Left renal cortex interstitium (tissue), 4 donors: ENCODE data around the gene LUZP1. TPM values are rescaled to one million over a fixed set of nuclear protein-coding genes. Genes with fewer than 3 reads are reported as not detected.
"Not testable (repeated sequence)": the region's sequence is repeated elsewhere in the genome, so short reads cannot be mapped to it uniquely, and the experiment has no call there.

Experiments used
- DNase-seq, 4 donors: peaks; one replicate each; pipeline ENCODE4 v3.0.0-alpha.2; 2013; ENCODE audit warnings: low read depth in 4 of 4, low spot score in 2 of 4, missing footprints in 1 of 4
- polyA plus RNA-seq, 4 donors: library from polyadenylated mRNA; unstranded; fragments of 120-200 nt; gene quantifications; one replicate each; pipeline ENCODE4 v1.2.1, GENCODE V29; 2013; ENCODE audit not compliant: insufficient read length in 4 of 4

LUZP1 gene
- 10 to 100 TPM; 30.7 to 35.7 (median 32.1) TPM for polyA plus RNA-seq

GRCh38 chr1:23168445-23169194 is at the start of gene LUZP1:
LUZP1 (minus strand) TSS chr1:23168856.
- DNase-seq: peak in 3 of 4 donors; percentile 75 to 81 (median 79)

DNA sequence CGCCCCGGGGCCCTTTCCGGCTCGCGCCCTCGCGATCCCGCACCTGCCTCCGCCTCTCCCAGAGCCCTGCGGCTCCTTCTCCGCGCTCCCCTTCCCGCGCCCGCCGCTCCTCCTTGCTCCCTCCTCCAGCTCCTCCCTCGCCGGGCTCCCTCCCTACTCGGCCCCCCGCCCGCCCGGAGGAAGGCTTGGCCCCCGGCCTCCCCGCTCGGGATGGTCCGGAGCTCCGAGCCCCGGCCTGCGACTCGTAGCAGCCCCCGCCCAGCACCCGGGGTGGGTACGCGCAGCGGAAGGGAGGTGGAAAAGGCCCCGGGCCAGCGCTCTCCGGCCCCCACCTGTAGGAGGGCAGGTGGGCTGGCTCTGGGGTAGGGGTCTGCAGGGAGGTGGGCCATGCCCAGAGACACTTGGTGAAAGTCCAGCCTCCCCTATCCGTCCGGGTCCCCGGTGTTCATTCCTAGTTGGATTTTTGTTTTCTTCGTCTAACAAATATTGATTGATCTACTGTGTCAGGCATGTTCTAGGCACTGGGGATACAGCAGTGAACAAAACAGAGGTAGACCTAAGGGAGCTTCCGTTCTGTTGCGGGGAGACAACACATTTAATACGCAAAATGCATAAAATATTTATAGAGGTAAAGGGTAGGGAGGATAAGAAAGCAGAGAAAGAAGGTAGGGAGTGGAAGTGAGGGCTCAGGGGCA is 48.9 kb upstream of the LUZP1 start, which contains the start of gene HTR1D:
TSS of gene HTR1D (minus strand) at position 82 of the 695 bp plus-strand sequence. CDS start 23,283 bp downstream, outside the sequence.
- DNase-seq: no peak

DNA sequence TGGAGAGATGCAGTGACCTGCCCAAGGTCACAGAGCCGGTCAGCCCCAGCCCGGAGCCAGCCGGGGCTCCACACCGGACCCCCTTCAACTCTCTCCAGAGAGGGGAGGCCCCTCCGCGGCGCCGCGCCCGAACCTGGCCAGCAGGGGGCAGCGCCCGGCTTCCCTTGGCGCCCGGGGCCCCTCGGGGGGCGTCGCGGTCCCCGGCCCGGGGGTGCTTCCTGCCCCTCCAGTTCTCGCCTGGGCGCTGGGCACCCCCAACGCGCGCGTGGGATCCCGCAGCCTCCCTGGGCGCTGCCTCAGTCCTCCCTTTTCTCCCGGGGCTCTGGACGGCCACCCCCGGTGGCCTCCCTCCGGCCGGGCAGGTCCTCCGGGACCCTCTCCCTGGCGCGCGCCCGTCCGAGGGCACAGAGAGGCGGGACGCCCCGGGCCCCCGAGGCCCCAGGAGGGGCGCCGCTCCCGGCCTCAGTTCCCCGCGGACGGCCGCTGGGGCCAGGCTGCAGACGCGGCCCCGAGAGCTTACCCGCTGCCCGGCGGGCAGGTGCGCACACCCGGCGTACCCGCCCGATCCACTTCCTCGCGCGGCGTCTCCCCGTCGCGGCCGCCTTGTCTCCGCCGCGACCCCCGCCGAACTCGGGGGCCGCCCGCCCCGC is 48.2 kb upstream of the LUZP1 start:
- DNase-seq: no peak

DNA sequence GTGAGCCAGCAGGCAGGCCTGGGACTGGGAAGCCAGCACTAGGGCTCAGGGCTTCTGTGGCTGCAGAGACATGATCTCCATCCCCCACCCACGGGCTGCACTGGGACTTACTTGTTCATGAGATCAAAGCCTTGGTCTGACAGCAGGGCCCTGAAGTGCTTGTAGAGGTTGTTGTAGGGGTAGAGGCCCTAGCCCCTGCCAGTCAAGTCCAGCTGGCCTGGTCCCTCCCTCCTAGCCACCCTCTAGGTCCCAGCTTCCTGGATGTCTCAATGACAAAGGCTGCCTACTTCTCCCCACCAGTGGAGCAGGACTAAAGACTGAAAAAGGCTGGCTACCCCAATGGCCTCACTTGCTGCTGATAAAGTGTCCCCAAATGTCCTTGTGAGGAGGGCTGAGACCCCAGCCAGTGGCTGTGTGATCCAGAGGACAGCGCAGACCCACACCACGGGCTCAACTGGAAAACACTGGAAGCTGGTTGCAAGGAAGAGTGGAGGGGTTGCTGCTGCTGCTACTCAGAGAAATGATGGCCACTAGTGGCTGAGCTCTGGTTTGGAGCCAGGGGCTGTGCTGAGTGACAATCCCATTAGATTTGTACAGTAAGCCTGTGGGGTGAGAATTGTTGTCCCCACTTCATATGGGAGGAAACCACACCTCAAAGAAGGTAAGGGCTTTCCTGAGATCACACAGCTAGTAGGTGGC is 47.2 kb upstream of the LUZP1 start:
- no peak for DNase-seq

DNA sequence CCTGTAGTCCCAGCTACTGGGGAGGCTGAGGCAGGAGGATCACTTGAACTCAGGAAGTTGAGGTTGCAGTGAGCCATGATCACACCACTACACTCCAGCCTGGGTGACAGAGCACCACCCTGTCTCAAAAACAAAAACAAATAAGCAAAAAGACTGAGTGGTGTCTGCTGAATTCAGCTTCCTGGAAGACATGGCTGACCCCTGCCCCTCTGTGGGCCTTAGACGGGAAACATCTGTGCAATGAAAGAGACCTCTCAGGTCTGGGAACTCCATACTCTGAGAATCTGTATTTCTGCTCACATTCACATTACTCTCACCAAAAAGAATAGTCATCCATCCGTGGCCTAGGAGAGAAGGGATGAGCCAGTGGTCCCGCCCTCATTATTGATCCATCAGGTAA is 46.6 kb upstream of the LUZP1 start:
- no peak for DNase-seq

- DNase-seq: no peak
Measured at GRCh38 chr1:23214640-23215039, 46.0 kb upstream of the LUZP1 start.

DNA sequence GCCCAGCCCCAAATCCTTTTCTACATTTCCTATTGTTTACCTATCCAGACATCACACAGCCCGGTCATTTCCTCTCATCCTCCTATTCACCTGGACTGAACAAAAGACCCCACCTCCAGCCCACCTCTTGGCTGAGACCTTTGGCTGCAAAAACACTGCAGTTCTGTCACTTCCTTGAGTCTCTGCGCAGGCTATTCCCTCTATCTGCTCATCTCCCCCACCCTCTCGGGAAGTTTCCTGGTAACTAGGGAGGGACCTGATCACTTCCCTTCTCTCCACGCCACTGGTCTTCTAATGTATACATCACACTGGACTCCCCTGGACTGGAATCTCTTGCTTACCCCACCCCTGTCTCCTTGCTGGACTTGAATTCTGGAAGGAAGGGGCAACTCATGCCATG is 43.3 kb upstream of the LUZP1 start:
- DNase-seq: no peak

DNA sequence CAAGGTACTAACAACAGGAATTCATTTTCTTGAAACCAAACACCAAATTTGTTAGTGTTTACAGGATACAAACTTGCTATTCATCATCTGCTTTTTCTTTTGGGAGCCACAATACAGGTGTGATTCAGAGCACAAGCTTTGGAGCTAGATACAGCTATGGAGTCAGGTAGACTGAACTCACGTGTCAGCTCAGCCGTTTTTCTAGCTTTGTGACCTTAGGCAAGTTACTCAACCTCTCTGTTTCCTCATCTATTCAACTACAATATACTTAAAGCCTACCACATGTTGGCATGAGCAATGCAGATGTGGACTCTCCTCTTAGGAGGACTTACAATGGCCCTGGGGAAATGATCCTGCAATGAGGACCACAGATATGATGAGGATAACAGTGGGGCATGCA is 42.3 kb upstream of the LUZP1 start:
- no peak for DNase-seq

DNA sequence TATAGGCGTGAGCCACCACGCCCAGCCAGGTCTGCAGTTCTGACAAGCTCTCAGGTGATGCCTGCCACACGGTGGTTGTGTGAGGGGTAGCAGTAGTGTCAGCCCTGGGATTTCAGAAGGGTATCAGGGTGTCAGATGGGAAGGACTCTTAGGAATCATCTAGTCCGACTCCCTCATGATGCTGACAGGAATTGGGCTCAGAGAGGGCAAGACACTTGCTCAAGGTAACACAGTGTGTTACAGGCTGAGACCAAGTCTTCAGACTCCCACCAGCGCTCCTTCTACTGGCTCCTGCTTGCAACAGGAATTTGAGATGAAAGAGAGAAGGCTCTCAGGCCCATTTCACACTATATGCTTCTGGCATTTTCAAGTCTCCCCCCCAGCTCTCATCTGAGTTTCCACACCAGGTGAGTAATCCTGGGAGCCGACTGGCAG is 41.7 kb upstream of the LUZP1 start:
- no peak for DNase-seq

GRCh38 chr1:23209770-23210169 is 41.1 kb upstream of the LUZP1 start:
- no peak for DNase-seq

- DNase-seq: no peak
Measured at GRCh38 chr1:23208527-23208926, 39.9 kb upstream of the LUZP1 start.

- DNase-seq: not testable (repeated sequence)
Measured at GRCh38 chr1:23207733-23208132, 39.1 kb upstream of the LUZP1 start.

GRCh38 chr1:23202263-23202749 is 33.6 kb upstream of the LUZP1 start:
- no peak for DNase-seq

DNA sequence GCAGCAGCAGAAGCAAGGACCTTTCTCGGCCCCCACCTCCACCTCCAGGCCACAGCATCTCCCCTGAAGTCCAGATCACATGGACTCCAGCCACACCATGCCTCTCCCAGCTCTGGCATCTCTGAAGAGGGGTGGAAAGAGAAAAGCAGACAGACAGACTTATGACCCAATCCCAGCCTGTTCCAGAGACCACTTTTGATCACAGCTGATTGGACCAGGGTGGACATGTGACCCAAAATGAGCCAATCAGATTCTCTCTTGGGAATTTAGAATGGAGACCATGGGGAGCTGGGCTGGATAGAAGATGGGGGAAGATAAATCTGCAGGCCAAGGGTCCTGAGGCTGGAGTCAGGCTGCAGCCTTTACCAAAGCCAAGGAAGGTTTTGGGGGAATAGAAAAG is 32.2 kb upstream of the LUZP1 start:
- DNase-seq: no peak

GRCh38 chr1:23198373-23198772 is 29.7 kb upstream of the LUZP1 start:
- DNase-seq: no peak

- no peak for DNase-seq
Measured at GRCh38 chr1:23196627-23197328, 28.1 kb upstream of the LUZP1 start.

DNA sequence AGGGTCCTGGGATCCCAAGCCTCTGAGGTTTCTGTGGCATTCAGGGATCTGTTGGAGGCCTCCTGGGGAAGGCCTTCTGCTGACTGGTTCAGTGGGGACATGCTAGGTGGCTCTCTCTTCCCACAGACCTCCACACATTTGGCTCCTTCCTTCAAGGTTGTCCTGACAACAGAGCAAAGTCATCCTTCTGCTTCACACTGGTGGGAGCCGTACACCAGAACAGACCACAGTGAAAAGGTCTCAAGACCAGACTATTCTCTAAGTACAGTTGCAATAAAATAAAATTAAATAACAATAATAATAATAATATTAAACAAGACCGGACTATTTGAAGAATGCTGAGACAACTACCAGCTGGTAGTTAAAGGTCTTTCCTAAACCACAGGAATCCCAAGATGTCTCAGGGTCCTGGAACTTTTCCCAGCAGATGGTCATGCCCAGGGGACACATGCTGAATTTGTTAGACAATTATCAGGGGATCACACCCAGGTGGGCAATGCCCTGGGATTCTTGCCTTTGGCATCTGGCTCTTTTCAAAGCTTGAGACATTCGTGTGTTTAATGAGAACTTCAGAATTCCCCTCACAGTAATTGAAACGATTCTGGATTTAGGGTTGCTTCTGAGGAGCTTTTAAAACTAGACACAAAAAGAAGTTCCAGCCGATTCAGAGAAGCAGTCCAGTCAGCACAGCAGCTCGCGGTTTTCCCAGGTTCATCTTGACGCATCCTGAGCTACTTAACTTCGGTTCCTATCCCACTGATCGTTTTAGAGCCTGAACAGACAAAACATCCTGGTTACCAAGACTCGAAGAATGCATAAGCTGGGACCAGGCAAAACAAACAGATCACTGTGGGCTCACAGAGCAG is 25.7 kb upstream of the LUZP1 start:
- no peak for DNase-seq

GRCh38 chr1:23193391-23194118 is 24.9 kb upstream of the LUZP1 start:
- DNase-seq: no peak
